HK-2 (cell line): Measurements from ENCODE around the gene PCA3.

Experiments used
- DNase-seq: peaks from one replicate; pipeline ENCODE4 v3.0.0-alpha.2; 2018; ENCODE audit not compliant: unreplicated experiment

Gene PCA3

GRCh38 chr9:76756941-76757673, 7.1 kb upstream of the PCA3 start:
- DNase-seq, result no peak

GRCh38 chr9:76758476-76758875, 5.8 kb upstream of the PCA3 start:
- DNase-seq, result no peak

GRCh38 chr9:76759732-76760131, 4.5 kb upstream of the PCA3 start:
- no peak for DNase-seq

GRCh38 chr9:76761448-76761847, 2.8 kb upstream of the PCA3 start:
- no peak for DNase-seq

GRCh38 chr9:76766126-76766525, 1.9 kb downstream of the PCA3 start:
- DNase-seq, result no peak

- no peak for DNase-seq
Observed at GRCh38 chr9:76772686-76773445, 8.6 kb downstream of the PCA3 start.

GRCh38 chr9:76784881-76785280, 20.6 kb downstream of the PCA3 start:
- DNase-seq, result no peak

- no peak for DNase-seq
Observed at GRCh38 chr9:76785501-76785900, 21.3 kb downstream of the PCA3 start.

GRCh38 chr9:76787677-76788076, 23.4 kb downstream of the PCA3 start:
- no peak for DNase-seq

GRCh38 chr9:76789840-76790239, 25.6 kb downstream of the PCA3 start:
- no peak for DNase-seq

GRCh38 chr9:76793784-76794431, 29.7 kb downstream of the PCA3 start:
- no peak for DNase-seq

GRCh38 chr9:76796296-76796695, 32.1 kb downstream of the PCA3 start:
- DNase-seq, result no peak

- DNase-seq, result no peak
Observed at GRCh38 chr9:76798527-76798926, 34.3 kb downstream of the PCA3 start.

GRCh38 chr9:76799473-76799872, 35.2 kb downstream of the PCA3 start:
- DNase-seq, result no peak

- DNase-seq, result no peak
Observed at GRCh38 chr9:76800901-76801300, 36.7 kb downstream of the PCA3 start.

GRCh38 chr9:76803083-76803482, 38.8 kb downstream of the PCA3 start:
- DNase-seq, result no peak

GRCh38 chr9:76803762-76804161, 39.5 kb downstream of the PCA3 start:
- DNase-seq, result no peak

- DNase-seq, result no peak
Observed at GRCh38 chr9:76808636-76809035, 44.4 kb downstream of the PCA3 start.

- no peak for DNase-seq
Observed at GRCh38 chr9:76810377-76810957, 46.2 kb downstream of the PCA3 start.

GRCh38 chr9:76812591-76812990, 48.4 kb downstream of the PCA3 start:
- DNase-seq, result no peak

- DNase-seq, result no peak
Observed at GRCh38 chr9:76817489-76817888, 53.3 kb downstream of the PCA3 start.

- DNase-seq, result peak; percentile 51
Observed at GRCh38 chr9:76818271-76818670, 54.0 kb downstream of the PCA3 start.

GRCh38 chr9:76820431-76820830, 56.2 kb downstream of the PCA3 start:
- DNase-seq, result no peak
